ENCODE data around the gene SNAI3. TPM values are rescaled to one million over a fixed set of nuclear protein-coding genes. Genes with fewer than 3 reads are reported as not detected.

Gene SNAI3
- total and polyA plus RNA-seq, 11 donors = 0.76 to 9.5 (median 1.7) TPM

DNA sequence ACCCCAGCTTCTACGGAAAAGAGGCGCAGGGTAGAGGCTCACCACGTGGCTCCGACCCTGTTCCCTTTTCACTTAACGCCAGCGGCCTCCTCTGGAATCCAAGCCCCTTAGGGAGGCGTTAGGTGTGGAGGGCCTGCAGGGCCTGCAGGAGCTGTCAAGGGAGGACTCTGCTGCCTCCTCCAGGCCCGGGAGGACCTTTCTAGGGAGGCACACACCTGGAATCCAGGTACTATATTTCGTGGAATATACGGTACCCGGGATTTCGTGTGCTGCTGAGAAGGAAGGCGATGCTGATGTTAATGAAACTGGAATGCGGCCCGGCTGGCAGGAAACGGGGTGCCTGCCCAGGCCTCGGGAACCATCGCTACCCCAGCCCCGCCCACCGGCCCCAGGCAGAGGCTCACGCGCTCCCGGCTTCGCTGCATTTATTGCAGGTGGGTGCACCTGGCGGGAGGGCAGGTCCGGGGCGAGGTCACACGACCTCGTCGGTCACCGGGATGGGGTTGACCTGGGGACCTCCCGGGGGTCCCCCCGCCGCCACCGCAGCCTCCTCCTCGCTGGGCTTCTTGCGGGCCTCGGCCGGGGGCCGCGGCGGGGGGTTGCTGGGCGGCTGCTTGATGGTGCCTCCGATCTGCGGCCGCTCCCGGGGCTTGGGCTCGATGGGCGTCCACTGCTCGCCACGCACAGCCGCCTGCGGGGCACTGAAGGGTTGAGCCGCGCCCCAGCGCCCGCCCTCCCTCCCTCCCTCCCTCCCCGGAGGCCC lies 43.2 kb downstream of the SNAI3 start:
- Histone ChIP-seq H3K4me1 (peaks cover 0 to 23% (median 0%) of the 10 kb centered on the region in 12 donors), H3K4me3 (no peak overlapping the region), H3K36me3 (peaks cover 0 to 43% (median 0%) of the 10 kb centered on the region in 9 donors), H3K27me3 (peaks cover 13 to 33% (median 30%) of the 10 kb centered on the region in 9 donors), H3K9me3 (no peaks in the 10 kb centered on the region), H3K27ac (no peak overlapping the region)
- intact Hi-C loops (cut with DNase I) = no loop called here
- TF ChIP-seq, protein P1, sequence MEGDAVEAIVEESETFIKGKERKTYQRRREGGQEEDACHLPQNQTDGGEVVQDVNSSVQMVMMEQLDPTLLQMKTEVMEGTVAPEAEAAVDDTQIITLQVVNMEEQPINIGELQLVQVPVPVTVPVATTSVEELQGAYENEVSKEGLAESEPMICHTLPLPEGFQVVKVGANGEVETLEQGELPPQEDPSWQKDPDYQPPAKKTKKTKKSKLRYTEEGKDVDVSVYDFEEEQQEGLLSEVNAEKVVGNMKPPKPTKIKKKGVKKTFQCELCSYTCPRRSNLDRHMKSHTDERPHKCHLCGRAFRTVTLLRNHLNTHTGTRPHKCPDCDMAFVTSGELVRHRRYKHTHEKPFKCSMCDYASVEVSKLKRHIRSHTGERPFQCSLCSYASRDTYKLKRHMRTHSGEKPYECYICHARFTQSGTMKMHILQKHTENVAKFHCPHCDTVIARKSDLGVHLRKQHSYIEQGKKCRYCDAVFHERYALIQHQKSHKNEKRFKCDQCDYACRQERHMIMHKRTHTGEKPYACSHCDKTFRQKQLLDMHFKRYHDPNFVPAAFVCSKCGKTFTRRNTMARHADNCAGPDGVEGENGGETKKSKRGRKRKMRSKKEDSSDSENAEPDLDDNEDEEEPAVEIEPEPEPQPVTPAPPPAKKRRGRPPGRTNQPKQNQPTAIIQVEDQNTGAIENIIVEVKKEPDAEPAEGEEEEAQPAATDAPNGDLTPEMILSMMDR (IDR thresholded peaks at IDR 0.05) = no peak
- no peak for TF ChIP-seq POLR2A (IDR thresholded peaks at IDR 0.05)
- ATAC-seq (no peak), DNase-seq (no peak)
- WGBS, 4 donors = 85 to 94% (median 90%) methylated on average over 41 to 58 of the region's 58 CpGs

DNA sequence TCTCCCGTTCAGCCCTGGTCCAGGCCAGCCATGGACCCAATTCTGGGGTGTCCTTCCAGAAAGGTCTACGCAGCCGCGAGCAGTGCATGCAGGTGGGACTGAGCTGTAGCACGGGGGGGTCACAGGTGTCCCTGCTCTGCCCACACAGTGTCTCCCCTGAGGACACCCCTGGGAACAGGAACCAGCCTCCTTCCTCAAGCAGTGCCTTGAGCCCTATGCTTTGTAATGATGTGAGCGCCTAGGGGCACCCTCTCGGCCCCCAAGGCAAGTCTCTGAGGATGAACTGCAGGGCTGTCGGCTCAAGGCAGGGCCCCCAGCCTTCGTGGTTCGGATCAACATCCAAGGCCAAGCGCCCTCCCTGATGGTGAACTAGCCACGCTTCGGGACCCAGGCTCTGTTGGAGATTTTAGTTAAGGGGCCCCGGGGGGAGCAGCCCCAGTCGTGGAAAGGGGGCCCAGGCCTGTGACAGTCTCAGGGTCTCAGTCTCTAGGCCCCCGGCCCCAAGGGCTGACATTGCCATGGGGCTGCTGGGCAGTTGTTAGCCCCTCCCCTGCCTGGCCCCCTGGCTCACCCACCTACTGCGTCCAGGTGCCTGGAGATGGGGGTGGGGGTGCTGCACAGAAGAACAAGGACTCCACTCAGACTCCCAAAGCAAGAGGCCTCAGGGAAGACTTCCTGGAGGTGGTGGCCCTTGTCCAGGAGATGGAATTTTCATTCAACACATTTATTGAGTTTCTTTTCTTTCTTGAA lies 45.6 kb downstream of the SNAI3 start:
- Histone ChIP-seq H3K36me3 (peaks cover 0 to 28% (median 0%) of the 10 kb centered on the region in 9 donors), H3K9me3 (no peaks in the 10 kb centered on the region), H3K27ac (no peak overlapping the region), H3K4me1 (peaks cover 0 to 11% (median 0%) of the 10 kb centered on the region in 12 donors), H3K27me3 (peaks cover 16 to 55% (median 30%) of the 10 kb centered on the region in 9 donors), H3K4me3 (no peak overlapping the region)
- WGBS, 4 donors = 53 to 82% (median 62%) methylated on average over 5 to 17 of the region's 17 CpGs
- DNase-seq (no peak), ATAC-seq (no peak)
- TF ChIP-seq, protein P1 (IDR thresholded peaks at IDR 0.05) = no peak
- no peak for TF ChIP-seq POLR2A (IDR thresholded peaks at IDR 0.05)
- intact Hi-C loops (cut with DNase I) = no loop called here

DNA sequence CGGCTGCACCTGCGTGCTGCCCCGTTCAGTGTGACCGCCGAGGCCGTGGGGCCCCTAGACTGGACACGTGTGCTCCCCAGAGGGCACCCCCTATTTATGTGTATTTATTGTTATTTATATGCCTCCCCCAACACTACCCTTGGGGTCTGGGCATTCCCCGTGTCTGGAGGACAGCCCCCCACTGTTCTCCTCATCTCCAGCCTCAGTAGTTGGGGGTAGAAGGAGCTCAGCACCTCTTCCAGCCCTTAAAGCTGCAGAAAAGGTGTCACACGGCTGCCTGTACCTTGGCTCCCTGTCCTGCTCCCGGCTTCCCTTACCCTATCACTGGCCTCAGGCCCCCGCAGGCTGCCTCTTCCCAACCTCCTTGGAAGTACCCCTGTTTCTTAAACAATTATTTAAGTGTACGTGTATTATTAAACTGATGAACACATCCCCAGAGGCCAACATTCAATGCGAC lies 46.2 kb downstream of the SNAI3 start:
- Histone ChIP-seq H3K4me1 (peaks cover 0 to 17% (median under 1%) of the 10 kb centered on the region in 12 donors), H3K27me3 (peaks cover 16 to 61% (median 30%) of the 10 kb centered on the region in 9 donors), H3K9me3 (no peaks in the 10 kb centered on the region), H3K4me3 (no peak overlapping the region), H3K36me3 (peaks cover 0 to 22% (median 0%) of the 10 kb centered on the region in 9 donors), H3K27ac (no peak overlapping the region)
- 41 to 54% (median 49%) methylated on average over 13 of the region's 13 CpGs for WGBS, 4 donors
- TF ChIP-seq, protein P1 (IDR thresholded peaks at IDR 0.05) = no peak
- no peak for TF ChIP-seq POLR2A (IDR thresholded peaks at IDR 0.05)
- no peak for DNase-seq
- ATAC-seq = no peak
- intact Hi-C loops (cut with DNase I) = no loop called here

Data from heart left ventricle (tissue), 16 donors.